ENCODE measurements around the gene SDHAF2.

Gene SDHAF2

GRCh38 chr11:61481806-61482205 is 51.9 kb downstream of the SDHAF2 start:
- TF ChIP-seq CTCF (IDR thresholded peaks at IDR 0.05; ENCODE audit: control extremely low read depth, extremely low read depth, low read depth, missing control alignments), result no peak
- no peak for DNase-seq (ENCODE audit: extremely low spot score)
- ChIA-PET CTCF (interaction anchor here (1.0 to 11.8 kb wide), 8 partner anchors 12 to 600 kb away, joined by 3 to 168 read pairs (median 6); partner anchors contain the start of gene LRRC10B), POLR2A (no interaction called here)

GRCh38 chr11:61482513-61482912 is 52.6 kb downstream of the SDHAF2 start:
- ChIA-PET POLR2A (no interaction called here), CTCF (interaction anchor here (1.0 to 11.8 kb wide), 8 partner anchors 12 to 599 kb away, joined by 3 to 168 read pairs (median 6); partner anchors contain the start of gene LRRC10B)
- peak; percentile 58 for DNase-seq (ENCODE audit: extremely low spot score)
- TF ChIP-seq CTCF (IDR thresholded peaks at IDR 0.05; ENCODE audit: control extremely low read depth, extremely low read depth, low read depth, missing control alignments), result peak; percentile 61

GRCh38 chr11:61484541-61484940 is 54.6 kb downstream of the SDHAF2 start:
- DNase-seq (ENCODE audit: extremely low spot score), result no peak
- no peak for TF ChIP-seq CTCF (IDR thresholded peaks at IDR 0.05; ENCODE audit: control extremely low read depth, extremely low read depth, low read depth, missing control alignments)
- ChIA-PET POLR2A (no interaction called here), CTCF (interaction anchor here (1.0 to 5.3 kb wide), 2 partner anchors 10 to 33 kb away, joined by 4 to 28 read pairs; no protein-coding TSS in a partner anchor)

- CTCF ChIA-PET, result interaction anchor here (1.3 to 5.3 kb wide), 2 partner anchors 32 to 39 kb away, joined by 4 to 28 read pairs; no protein-coding TSS in a partner anchor
- no peak for DNase-seq (ENCODE audit: extremely low spot score)
- POLR2A ChIA-PET, result no interaction called here
- no peak for TF ChIP-seq CTCF (IDR thresholded peaks at IDR 0.05; ENCODE audit: control extremely low read depth, extremely low read depth, low read depth, missing control alignments)
These were observed 55.2 kb downstream of the SDHAF2 start for GRCh38 chr11:61485080-61485479.

GRCh38 chr11:61486011-61486620 is 56.2 kb downstream of the SDHAF2 start:
- no peak for TF ChIP-seq CTCF (IDR thresholded peaks at IDR 0.05; ENCODE audit: control extremely low read depth, extremely low read depth, low read depth, missing control alignments)
- DNase-seq (ENCODE audit: extremely low spot score), result no peak
- POLR2A ChIA-PET, result no interaction called here
- CTCF ChIA-PET, result interaction anchor here (1.2 to 5.3 kb wide), 3 partner anchors 9 to 40 kb away, joined by 4 to 28 read pairs (median 5); no protein-coding TSS in a partner anchor

GRCh38 chr11:61486779-61487178 is 56.9 kb downstream of the SDHAF2 start:
- ChIA-PET CTCF (interaction anchor here (0.7 to 5.3 kb wide), 6 partner anchors 8 to 152 kb away, joined by 3 to 28 read pairs (median 4); no protein-coding TSS in a partner anchor), POLR2A (no interaction called here)
- no peak for TF ChIP-seq CTCF (IDR thresholded peaks at IDR 0.05; ENCODE audit: control extremely low read depth, extremely low read depth, low read depth, missing control alignments)
- no peak for DNase-seq (ENCODE audit: extremely low spot score)

All from GM10248 (cell line).